SU-DHL-6 (cell line): ENCODE measurements around the gene CLDN9.

Experiments
- H2AFZ ChIP-seq: fragments of 200-600 bp; sonication (generic); 2 replicates; pipeline ENCODE4 v1.6.1; 2014; ENCODE audit warnings: low read depth, mild to moderate bottlenecking, moderate library complexity, mixed read lengths, antibody characterized with exemption, low read length; ENCODE audit not compliant: severe bottlenecking
- H3F3A ChIP-seq: fragments of 200-600 bp; shearing (Covaris generic); 2 replicates; pipeline ENCODE4 v1.6.0; 2016; ENCODE audit warnings: antibody characterized with exemption, mild to moderate bottlenecking; ENCODE audit not compliant: insufficient read depth
- H3K27ac ChIP-seq: fragments of 200-600 bp; sonication (generic); 2 replicates; pipeline ENCODE4 v1.5.1; 2016; ENCODE audit warnings: low read depth, mild to moderate bottlenecking, low read length, moderate library complexity, mixed read lengths
- H3K27me3 ChIP-seq: fragments of 200-600 bp; sonication (generic), shearing (Covaris generic); 2 replicates; pipeline ENCODE4 v1.6.0; 2014; ENCODE audit warnings: mild to moderate bottlenecking, low read length
- H3K36me3 ChIP-seq: fragments of 200-600 bp; sonication (generic); 2 replicates; pipeline ENCODE4 v1.6.1; 2014; ENCODE audit warnings: mild to moderate bottlenecking, low read length, mixed read lengths
- H3K4me2 ChIP-seq: fragments of 300-600, 200-600 bp; shearing (Covaris generic), sonication (generic); 2 replicates; pipeline ENCODE4 v1.6.0; 2014; ENCODE audit warnings: low read length, low read depth, mild to moderate bottlenecking; ENCODE audit not compliant: poor library complexity, severe bottlenecking
- H3K4me3 ChIP-seq: fragments of 200-600 bp; sonication (generic); 2 replicates; pipeline ENCODE4 v1.5.1; 2014; ENCODE audit warnings: antibody characterized with exemption, low read length, mild to moderate bottlenecking, mixed read lengths; ENCODE audit not compliant: insufficient read depth, poor library complexity, severe bottlenecking
- H3K79me2 ChIP-seq: fragments of 200-600 bp; sonication (generic); 2 replicates; pipeline ENCODE4 v1.6.1; 2014; ENCODE audit warnings: mild to moderate bottlenecking, low read length, moderate library complexity; ENCODE audit not compliant: insufficient read depth
- H3K9ac ChIP-seq: fragments of 200-600 bp; sonication (generic); 2 replicates; pipeline ENCODE4 v1.7.0; 2014; ENCODE audit warnings: mild to moderate bottlenecking, low read length
- H3K9me2 ChIP-seq: fragments of 200-600 bp; sonication (generic); replicated peaks from 2 replicates; pipeline ENCODE4 v1.6.1; 2014; ENCODE audit warnings: low read length; ENCODE audit not compliant: insufficient read depth
- H3K9me3 ChIP-seq: fragments of 200-600 bp; sonication (generic); 2 replicates; pipeline ENCODE4 v1.6.1; 2014; ENCODE audit warnings: low read length, mixed read lengths; ENCODE audit not compliant: insufficient read depth
- H4K20me1 ChIP-seq: fragments of 200-600 bp; sonication (generic); 2 replicates; pipeline ENCODE4 v1.6.1; 2014; ENCODE audit warnings: low read depth, mild to moderate bottlenecking, antibody characterized with exemption, low read length, moderate library complexity, mixed read lengths
- EZH2phosphoT487 ChIP-seq: fragments of 200-600 bp; sonication (generic), shearing (Covaris generic); conservative IDR thresholded peaks from 2 replicates; pipeline ENCODE4 v1.6.1; 2018; ENCODE audit warnings: mild to moderate bottlenecking, antibody characterized with exemption, low read length, moderate library complexity, mixed read lengths
- TF ChIP-seq, protein P1 (sequence below): fragments of 200-600 bp; sonication (generic); IDR thresholded peaks from one replicate; pipeline ENCODE4 v1.5.1; 2017; ENCODE audit warnings: antibody characterized with exemption, mild to moderate bottlenecking, low read length, moderate library complexity; ENCODE audit not compliant: insufficient read depth, poor library complexity, severe bottlenecking

The CLDN9 gene

GRCh38 chr16:3007059-3007956 is 5.4 kb upstream of the CLDN9 start:
- no peak for TF ChIP-seq EZH2phosphoT487
- TF ChIP-seq, protein P1, sequence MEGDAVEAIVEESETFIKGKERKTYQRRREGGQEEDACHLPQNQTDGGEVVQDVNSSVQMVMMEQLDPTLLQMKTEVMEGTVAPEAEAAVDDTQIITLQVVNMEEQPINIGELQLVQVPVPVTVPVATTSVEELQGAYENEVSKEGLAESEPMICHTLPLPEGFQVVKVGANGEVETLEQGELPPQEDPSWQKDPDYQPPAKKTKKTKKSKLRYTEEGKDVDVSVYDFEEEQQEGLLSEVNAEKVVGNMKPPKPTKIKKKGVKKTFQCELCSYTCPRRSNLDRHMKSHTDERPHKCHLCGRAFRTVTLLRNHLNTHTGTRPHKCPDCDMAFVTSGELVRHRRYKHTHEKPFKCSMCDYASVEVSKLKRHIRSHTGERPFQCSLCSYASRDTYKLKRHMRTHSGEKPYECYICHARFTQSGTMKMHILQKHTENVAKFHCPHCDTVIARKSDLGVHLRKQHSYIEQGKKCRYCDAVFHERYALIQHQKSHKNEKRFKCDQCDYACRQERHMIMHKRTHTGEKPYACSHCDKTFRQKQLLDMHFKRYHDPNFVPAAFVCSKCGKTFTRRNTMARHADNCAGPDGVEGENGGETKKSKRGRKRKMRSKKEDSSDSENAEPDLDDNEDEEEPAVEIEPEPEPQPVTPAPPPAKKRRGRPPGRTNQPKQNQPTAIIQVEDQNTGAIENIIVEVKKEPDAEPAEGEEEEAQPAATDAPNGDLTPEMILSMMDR = no peak
- Histone ChIP-seq H3K4me2 (no peak overlapping the region), H3F3A (no peaks in the 10 kb centered on the region), H3K27me3 (no peaks in the 10 kb centered on the region), H3K9me2 (no peaks in the 10 kb centered on the region), H3K79me2 (no peaks in the 10 kb centered on the region), H3K27ac (no peak overlapping the region), H3K36me3 (no peaks in the 10 kb centered on the region), H4K20me1 (no peaks in the 10 kb centered on the region), H3K4me3 (no peak overlapping the region), H3K9ac (no peak overlapping the region), H2AFZ (no peak overlapping the region), H3K9me3 (no peaks in the 10 kb centered on the region)

- H3K27ac ChIP-seq = no peak overlapping the region
- no peaks in the 10 kb centered on the region for H3K27me3 ChIP-seq
- no peak overlapping the region for H2AFZ ChIP-seq
- H3F3A ChIP-seq = no peaks in the 10 kb centered on the region
- no peak overlapping the region for H3K4me3 ChIP-seq
- H3K36me3 ChIP-seq = no peaks in the 10 kb centered on the region
- no peak overlapping the region for H3K9ac ChIP-seq
- H3K4me2 ChIP-seq = no peak overlapping the region
- no peaks in the 10 kb centered on the region for H3K9me3 ChIP-seq
- H3K79me2 ChIP-seq = no peaks in the 10 kb centered on the region
- H4K20me1 ChIP-seq = no peaks in the 10 kb centered on the region
- TF ChIP-seq, protein P1 = no peak
- no peak for TF ChIP-seq EZH2phosphoT487
- no peaks in the 10 kb centered on the region for H3K9me2 ChIP-seq
Observed at GRCh38 chr16:3007957-3008689, 4.6 kb upstream of the CLDN9 start.

DNA sequence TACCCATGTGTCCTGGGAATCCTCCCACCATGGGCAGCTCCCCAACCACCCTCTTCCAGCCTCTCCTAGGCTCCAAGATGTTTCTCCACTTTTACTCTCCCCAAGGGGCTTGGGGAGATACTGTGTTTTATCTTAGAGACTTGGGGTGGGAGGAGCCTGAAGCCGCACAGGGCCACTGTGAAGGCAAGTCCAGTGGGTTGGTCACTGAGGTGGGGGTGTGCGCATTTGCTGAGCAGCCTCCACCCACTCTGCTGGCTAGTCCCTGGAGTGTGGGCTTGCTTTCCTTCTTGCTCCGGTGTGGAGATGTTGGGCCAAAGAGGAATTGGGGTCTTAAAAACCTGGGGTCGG is 4.1 kb upstream of the CLDN9 start:
- H3K9me3 ChIP-seq = no peaks in the 10 kb centered on the region
- no peak overlapping the region for H3K4me3 ChIP-seq
- no peaks in the 10 kb centered on the region for H4K20me1 ChIP-seq
- TF ChIP-seq, protein P1 = no peak
- TF ChIP-seq EZH2phosphoT487 = no peak
- H3K9ac ChIP-seq = no peak overlapping the region
- no peaks in the 10 kb centered on the region for H3K27me3 ChIP-seq
- no peaks in the 10 kb centered on the region for H3F3A ChIP-seq
- no peak overlapping the region for H3K27ac ChIP-seq
- H3K79me2 ChIP-seq = no peaks in the 10 kb centered on the region
- H3K36me3 ChIP-seq = no peaks in the 10 kb centered on the region
- H3K4me2 ChIP-seq = no peak overlapping the region
- H3K9me2 ChIP-seq = no peaks in the 10 kb centered on the region
- H2AFZ ChIP-seq = no peak overlapping the region
